Measurements from ENCODE around the gene GTPBP1.

- TF ChIP-seq CTCF (IDR thresholded peaks at IDR 0.05 in 4 of 5, conservative IDR thresholded peaks at IDR 0.05 in 1 of 5) (no peak), POLR2A (IDR thresholded peaks at IDR 0.05) (no peak)
These were observed 14.6 kb downstream of the GTPBP1 start for GRCh38 chr22:38720350-38720749.

Data from gastrocnemius medialis (tissue), 4 donors.